CD4-positive, alpha-beta T cell treated with Interleukin-6 for 4 hours (primary cell): Measurements from ENCODE around the gene SCAMP5.
A peak's percentile ranks its signal among the peaks of the same experiment; 100 is the strongest.

ENCODE experiments used
- DNase-seq: peaks from one replicate; pipeline ENCODE4 v3.0.0-alpha.2; 2020; ENCODE audit warnings: mixed read lengths

The SCAMP5 gene

DNA sequence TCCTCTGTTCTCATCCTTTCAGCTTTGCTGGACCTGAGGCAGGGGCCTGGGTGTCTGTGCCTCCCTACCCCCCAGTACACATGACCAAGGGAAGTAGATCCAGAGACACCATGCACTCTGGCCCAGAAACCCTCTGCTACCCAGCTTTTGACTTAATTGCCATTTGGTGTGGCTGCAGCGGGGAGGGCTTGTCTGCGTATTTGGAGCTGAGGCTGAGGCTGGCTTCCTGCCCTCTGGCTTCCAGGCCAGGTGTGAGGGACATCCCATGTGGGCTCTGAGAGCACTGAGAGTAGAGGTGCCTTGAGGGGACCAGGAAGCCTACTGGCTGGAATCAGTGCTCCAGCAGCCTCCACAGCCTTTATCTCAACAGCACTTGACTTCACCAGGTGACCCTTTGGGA lies 54.9 kb downstream of the SCAMP5 start:
- DNase-seq, result no peak

DNA sequence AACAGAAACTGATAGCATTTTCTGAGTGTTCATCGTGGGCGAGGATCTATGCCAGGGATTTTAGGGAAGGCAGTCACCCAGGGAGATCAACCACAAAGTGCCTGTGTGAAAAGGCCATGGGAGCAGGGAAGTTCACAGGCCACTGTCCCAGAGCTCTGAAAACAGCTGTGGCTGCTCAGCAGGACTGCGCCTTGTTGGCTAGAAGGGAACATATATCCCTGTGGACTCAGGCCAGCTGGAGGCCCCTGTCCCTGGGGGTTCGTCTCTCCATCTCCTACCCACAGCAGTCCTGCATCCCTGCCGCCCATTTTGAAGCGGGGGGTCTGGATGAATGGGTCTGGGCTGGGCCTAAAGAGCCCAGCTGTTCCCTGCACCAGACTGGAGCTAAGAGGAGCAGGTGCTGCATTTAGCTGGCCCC lies 55.8 kb downstream of the SCAMP5 start:
- DNase-seq, result no peak

DNA sequence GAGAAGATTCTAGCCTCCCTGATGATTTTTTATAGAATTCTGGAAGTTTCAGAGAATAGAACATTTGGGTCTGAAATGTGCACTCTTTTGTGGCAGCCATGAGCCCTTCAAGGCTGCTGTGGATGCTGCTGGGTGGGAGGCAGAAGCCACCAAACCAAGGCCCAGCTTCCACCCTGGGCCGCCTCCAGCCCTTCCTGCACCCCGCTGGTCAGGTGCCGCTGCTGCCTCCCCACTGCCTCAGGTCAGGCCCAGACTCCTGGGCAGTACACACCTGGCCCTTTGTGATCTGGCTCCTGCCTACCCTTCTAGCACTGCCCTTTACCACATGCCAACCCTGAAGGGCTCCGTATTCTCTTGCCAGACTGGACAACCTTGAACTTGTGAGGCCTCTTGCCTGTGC lies 56.3 kb downstream of the SCAMP5 start:
- no peak for DNase-seq

DNA sequence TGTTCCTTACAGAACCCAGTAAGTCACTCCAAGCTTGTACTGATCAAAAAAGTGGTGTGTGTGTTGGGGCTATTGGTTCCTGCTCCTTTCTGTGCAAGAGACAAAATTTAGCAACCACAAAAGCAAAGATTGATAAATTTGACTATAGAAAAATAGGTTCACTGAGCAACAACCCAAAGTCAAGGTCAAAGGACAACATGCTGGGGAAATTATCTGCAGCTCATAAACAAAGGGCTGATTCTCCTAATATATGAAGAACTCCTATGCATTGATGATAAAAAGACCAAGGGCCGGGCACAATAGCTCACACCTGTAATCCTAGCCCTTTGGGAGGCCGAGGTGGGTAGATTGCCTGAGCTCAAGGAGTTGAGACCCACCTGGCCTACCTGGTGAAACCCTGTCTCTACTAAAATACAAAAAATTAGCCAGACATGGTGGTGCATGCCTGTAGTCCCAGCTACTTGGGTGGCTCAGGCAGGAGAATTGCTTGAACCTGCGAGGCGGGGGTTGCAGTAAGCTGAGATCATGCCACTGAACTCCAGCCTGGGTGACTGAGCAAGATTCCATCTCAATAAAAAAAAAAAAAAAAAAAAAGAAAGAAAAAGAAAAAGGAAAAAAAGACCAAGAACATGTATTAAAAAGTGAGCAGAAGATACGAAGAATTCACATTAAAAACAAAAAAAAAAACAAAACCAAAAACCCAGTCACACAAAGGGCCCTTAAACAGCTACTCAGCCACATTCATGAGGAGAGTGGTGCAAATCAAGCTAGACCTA lies 57.8 kb downstream of the SCAMP5 start:
- DNase-seq, result no peak

DNA sequence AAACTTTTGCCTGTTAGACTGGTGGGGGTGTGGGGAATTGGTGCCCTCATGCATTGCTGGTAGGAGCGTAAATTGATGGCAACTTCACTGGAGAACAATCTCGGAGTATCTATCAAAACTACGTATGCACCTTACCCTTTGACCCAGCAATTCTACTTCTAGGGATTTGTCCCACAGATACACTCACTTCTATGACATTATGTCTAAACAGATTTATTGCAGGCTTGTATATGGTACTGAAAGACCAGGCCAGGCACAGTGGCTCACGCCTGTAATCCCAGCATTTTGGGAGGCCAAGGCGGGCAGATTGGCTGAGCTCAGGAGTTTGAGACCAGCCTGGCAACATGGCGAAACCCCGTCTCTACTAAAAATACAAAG lies 58.4 kb downstream of the SCAMP5 start:
- DNase-seq, result no peak

DNA sequence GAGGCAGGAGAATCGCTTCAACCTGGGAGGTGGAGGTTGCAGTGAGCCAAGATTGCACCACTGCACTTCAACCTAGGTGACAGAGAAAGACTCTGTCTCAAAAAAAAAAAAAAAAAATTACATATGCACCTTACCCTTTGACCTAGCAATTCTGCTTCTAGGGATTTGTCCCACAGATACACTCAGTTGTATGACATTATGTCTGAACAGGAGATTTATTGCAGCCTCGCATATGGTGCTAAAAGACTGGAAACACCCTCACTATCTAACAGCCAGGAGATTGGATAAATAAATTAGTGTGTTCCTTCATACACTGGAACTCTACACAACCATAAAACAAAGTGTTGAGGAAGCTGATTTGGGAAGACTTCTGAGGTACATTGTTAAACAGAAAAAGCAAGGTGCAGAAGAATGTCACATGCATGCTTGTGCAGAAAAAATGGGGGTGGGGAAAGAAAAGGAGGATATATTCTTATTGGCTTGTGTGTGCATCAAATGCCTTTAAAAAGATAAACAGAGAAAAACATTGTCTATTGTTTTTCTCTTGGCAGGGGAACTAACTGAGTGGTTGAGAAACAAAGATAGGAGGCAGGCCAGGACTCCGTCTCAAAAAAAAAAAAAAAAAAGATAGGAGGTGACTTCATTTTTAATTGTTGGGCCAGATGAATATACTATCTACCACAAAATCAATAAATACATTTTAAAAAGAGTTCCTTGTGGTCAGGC lies 59.0 kb downstream of the SCAMP5 start:
- DNase-seq, result no peak

DNA sequence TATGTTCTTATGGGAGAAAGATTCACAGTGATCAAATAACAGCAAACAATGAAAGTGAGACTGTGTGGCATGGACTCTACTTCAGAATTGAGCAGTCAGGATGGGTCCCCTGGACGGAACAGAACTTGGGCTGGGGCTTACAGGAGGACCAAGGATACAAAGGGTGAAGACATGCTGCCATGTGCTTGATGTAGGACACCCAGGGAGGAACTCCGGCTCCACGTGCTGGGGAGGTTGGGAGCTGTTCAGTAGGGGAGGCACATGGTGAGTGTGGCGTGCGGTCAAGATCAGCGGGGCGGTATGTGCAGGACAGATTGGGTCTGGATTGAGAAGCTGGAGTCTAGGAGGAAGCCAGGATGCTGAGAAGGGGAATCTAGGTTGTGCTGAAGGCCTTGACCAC lies 60.7 kb downstream of the SCAMP5 start:
- no peak for DNase-seq

DNA sequence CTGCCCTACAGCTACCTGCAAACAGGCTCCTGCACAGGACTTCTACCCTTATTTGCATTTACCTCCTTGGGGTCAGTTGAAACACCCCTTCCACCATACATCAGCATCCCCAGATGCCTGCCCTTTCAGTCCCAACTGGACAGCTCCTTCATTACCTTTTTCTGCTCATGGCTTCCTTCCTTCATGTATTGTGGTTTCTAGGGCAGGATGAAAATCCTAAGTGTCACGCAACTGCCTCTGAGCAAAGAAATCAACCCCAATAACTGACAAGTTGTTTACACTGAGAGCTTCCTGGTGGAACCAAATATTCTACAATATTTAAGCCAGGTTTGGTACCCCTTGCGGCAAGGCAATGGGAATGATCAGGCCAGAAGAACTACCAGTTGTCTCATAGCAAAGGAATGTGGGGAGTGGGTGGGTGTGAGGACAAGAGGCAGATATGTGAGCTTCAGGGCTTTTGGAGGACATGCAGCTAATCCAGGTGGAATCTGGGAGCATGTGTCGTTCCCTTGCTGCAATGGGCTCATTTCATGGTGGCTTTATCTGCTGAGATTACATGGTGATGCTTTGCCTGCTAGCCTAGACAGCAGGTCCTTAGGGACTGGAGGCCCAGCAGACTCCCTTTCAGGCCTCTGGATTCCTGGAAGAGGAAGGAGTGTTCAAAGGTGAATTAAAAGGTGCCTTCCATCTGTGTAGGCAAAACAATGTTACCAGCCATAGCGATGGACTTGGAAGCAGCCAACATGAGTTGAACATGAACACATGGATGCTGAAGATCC lies 63.0 kb downstream of the SCAMP5 start:
- DNase-seq, result no peak

DNA sequence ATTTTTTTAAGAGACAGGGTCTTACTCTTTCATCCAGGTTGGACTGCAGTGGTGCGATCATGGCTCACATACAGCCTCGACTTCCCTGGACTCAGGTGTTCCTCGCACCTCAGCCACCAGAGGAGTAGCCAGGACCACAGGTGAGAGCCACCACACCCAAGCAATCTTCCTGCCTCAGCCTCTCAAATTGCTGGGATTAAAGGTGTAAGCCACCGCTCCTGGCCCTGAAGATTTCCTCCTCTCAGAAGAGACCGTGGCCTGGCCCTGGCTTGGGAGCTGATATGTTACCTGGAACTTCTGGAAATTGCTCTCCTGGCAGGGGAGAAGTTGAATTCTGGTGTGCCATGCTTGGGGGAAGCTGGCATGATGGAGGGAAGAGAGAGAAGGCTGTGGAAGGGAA lies 64.2 kb downstream of the SCAMP5 start:
- DNase-seq, result no peak

DNA sequence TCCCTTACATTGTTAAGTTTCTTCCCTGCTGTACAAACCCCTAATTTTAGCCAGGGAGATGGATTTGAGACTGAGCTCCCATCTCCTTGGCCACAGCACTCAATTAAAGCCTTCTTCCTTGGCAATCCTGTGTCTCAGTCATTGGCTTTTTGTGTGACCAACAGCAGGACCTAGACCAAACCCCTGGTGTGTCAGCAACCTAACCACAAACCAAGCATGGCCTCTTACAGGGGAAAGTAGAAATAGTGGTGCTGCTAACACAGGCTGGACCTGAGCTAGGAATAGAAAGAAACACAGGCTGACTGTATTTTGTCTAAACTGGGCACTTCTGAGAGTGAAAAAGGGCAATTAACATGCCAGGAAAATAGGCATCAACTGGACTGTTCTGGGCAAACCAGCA lies 65.9 kb downstream of the SCAMP5 start:
- DNase-seq, result no peak

DNA sequence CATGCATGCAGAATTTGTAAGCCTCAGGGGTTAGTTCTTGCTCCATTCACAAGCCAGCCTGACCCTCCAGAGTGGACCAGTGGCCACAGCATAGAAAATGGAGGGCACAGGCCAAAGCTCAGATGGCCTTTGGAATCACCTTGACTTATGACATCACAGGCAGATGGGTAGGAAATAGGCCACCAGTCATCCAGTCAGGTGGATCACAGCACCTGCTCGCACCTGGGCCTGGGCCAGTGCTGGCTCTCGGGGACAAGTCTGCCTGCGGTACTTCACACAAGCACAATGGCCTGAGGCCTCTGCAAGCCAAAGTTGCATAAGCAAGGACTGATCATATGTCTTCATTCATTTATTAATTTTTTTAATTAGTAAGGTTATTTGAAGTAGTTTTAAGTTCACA lies 67.3 kb downstream of the SCAMP5 start:
- DNase-seq, result no peak

DNA sequence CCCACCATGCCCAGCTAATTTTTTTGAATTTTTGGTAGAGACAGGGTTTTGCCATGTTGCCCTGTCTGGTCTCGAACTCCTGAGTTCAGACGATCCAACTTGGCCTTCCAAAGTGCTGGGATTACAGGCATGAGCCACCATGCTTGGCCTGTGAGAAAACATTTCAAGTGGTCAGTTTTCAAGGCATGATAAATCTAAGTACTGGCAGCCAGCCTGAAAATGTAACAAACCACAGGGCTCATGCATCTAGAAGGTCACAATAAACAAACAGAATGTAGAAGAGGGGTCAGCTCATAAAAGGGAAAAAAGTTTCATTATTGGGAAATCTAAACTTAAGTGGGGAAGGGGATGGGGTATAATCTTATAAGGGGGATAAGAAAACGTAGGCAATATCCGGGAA lies 68.0 kb downstream of the SCAMP5 start:
- no peak for DNase-seq

DNA sequence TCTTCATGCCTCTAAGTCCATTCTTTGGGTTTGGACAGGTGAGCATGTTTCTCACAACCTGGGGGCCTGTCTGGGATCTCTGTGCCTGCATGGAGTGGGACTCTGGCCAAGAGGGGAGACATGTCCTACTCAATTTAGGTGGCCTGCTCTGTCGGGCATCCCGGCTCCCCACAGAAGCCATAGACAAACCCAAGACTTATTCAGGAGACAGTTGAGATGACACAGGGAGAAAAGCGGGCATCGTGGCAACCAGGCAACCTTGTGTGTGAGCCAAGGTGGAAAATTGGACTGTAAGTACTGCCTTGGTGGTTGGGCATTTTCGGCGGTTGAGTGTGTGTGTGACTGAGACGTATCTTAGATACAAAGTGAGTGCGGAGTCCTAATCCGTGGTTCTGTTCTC lies 68.5 kb downstream of the SCAMP5 start:
- no peak for DNase-seq

DNA sequence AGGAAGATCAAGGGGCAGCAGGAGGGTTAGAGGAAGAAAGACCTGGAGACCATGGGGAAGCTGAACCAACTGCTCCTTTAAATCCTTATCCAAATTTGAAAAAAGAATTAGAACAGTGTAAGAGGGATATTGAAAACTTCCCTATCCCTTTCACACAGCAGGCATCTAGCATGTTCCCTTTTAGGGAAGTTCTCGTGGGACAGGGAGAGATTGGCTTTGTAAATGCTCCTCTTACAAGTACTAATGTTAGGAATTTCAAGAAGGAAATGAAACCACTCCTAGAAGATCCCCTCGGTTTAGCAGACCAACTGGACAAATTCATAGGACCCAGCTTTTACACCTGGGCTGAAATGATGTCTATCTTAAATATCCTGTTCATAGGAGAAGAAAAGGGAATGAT lies 69.5 kb downstream of the SCAMP5 start:
- DNase-seq, result no peak

DNA sequence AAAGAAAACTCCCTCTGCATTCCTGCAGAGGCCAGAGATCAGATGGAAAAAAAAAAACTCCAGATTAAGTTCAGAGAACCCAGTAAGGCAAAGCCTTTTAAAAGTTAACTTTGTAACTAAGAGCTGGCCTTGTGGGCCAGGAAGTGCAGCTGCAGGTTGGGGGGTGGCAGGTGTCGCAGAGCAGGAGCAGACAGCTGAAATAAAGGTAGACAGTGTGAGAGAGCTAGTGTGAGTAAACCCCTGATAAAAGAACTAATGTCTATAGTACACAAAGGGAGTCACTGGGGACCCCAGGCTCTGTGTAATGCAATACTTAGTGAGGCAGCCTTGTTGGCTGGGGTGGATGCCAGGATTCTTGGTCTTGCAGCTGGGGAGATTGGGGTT lies 70.1 kb downstream of the SCAMP5 start:
- DNase-seq, result no peak

DNA sequence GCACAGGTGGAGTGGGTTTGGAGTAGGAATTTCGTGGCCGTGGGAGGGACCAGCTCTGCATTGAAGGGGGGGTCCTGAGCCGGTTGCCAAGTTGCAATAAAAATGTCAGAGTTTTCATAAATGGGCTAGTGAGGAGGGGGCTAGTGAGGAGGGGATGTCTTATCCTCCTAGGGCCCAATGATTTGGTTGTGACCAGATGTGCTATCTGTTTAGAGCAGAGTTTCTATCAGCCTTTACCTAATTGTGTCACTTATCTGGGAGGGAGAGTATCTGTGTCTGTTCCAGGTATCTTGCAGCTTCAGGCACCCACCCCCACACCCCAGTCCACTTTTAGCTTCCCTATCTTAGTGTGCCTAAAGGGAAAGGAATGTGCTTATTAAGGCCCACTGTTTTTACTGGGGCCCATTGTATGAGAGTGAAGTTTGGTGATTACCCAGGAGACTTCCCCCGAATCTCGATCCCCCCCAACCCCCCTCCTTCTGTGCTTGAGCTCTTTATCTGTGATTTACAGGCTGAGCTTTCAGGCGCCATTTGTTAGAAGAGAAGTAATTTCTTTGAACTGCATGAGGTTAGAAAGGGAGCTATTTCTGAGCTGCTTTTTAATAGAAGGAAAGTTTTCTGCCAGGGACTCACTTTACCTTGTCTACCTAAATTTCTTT lies 70.6 kb downstream of the SCAMP5 start:
- no peak for DNase-seq

DNA sequence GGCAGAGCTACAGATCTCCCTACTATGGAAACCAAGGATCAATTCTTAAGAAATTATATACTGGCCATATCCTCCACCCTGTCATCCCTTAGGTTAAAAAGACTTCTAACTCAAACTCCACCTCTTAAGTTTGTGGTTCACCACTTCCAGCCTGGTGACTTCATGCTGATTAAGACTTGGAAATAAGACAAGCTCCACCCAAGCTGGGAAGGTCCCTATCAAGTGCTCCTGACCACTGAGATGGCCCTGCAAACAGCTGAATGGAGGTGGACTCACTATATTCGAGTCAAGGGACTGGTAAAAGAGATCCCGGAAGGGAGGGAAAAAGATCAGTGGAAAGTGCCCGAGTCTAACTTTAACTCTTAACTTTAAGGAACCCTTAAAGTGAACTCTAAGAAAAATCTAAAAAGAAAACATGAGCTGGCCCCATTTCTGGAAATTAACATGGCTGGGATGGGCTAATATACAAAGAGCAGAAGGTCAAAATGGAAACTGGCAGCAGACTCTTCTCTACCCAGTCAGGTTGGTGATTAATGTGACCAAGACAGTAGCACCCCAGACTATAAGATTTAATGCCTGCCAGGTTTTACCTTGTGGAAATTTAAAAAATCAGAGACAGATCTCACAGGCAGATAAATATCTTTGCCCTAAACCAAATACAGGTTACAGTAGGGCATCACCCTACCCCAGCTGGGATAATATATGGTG lies 71.9 kb downstream of the SCAMP5 start:
- DNase-seq, result peak; percentile 16

DNA sequence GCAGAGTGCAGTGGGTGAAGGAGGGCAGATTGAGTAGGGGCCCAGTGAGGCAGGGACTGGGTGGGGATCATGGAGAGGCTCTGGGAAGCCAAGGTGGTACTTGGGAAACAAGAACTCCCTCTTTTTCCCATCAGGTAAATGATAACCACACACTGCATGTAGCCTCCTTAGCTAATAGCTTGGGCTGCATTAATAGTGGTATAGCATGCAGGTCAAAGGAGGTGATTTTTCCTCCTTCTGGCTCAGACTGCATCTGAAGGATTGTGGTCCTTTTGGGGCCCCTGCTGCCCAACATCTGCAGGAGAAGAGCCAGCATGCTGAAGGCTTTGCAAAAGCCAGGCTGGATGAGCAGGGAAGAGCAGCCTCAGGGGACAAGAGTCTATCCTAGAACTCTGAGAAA lies 73.4 kb downstream of the SCAMP5 start:
- DNase-seq, result no peak

DNA sequence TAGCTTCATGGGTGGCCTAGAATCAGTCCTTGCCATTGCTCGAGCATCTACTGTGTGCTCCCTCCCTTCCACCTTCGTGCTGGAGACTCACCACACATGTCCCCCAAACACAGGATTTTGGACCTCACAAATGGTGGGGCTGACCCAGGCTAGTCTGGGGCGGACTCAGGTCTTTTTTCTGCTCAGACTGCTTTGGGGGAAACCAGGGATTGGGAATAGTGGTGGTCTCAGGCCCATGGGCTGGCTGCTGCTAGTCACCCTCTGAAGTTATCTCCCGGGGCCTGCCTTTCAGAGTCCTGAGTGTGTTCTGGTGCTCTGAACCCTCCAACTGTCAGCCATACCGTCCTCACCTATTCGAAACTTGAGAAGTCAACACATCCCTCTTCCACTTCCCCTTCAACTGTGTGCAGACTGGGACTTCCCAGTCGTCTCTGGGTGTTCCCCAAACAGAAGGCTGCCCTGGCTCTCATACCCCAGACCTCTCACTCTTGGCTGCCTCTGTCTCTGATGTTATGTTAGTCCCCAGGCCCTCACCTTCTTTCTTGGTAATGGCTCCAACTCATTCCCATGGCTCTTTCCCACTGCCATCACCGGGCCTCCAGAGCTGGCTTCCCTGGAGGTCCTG lies 74.0 kb downstream of the SCAMP5 start:
- no peak for DNase-seq

DNA sequence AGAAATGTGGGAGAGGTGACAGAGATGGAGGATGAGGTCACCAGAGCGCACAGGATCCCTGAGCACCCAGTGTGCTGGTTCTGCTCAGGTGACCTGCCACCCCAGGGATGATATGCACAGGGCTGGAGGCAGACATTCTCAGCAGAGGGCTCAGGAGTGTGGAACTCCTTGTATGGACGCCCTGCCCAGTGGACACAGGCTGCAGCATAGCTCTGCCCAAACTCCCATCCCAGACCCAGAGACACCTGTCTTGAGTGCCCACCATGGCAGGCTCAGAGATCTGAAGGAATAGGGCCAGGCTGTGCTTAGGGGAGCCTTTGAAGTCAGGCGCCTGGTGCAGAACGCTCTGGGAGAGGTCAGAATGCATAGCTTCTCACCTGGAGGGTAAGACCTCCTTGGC lies 75.3 kb downstream of the SCAMP5 start:
- no peak for DNase-seq
